Liver (tissue), 9 donors: ENCODE results near the gene ACTN4. TPM values are rescaled to one million over a fixed set of nuclear protein-coding genes. Genes with fewer than 3 reads are reported as not detected.

Experiments
- DNase-seq: peaks from one replicate; pipeline ENCODE4 v3.0.0-alpha.2; 2017; ENCODE audit warnings: low spot score
- H3K27ac ChIP-seq, 2 donors: one replicate each; pipeline ENCODE4 v1.7.0; 2013; ENCODE audit warnings: inconsistent platforms in 2 of 2, low read length in 2 of 2, control low read depth in 1 of 2, low read depth in 1 of 2, mild to moderate bottlenecking in 1 of 2
- H3K27me3 ChIP-seq, 4 donors: one replicate each; pipeline versions ENCODE4 v1.6.1 to v1.7.0; 2013; ENCODE audit warnings: low read length in 3 of 4, inconsistent platforms in 1 of 4, mild to moderate bottlenecking in 1 of 4, moderate library complexity in 1 of 4; ENCODE audit not compliant: control insufficient read depth in 4 of 4, insufficient read depth in 4 of 4
- H3K36me3 ChIP-seq, 4 donors: one replicate each; pipeline versions ENCODE4 v1.6.1 to v1.7.0; 2013; ENCODE audit warnings: low read length in 3 of 4, mild to moderate bottlenecking in 3 of 4, low read depth in 1 of 4, moderate library complexity in 1 of 4; ENCODE audit not compliant: control insufficient read depth in 4 of 4, insufficient read depth in 3 of 4
- H3K4me1 ChIP-seq, 4 donors: one replicate each; pipeline versions ENCODE4 v1.6.1 to v1.7.0; 2013; ENCODE audit warnings: low read length in 3 of 4, mild to moderate bottlenecking in 3 of 4, moderate library complexity in 1 of 4; ENCODE audit not compliant: control insufficient read depth in 4 of 4, insufficient read depth in 4 of 4
- H3K4me3 ChIP-seq, 3 donors: one replicate each; pipeline versions ENCODE4 v1.6.1 to v1.7.0; 2013; ENCODE audit warnings: low read length in 3 of 3, control low read depth in 1 of 3, low read depth in 1 of 3, mild to moderate bottlenecking in 1 of 3
- H3K9ac ChIP-seq, 2 donors: one replicate each; pipeline ENCODE4 v1.7.0; 2013; ENCODE audit warnings: low read length in 2 of 2, mild to moderate bottlenecking in 2 of 2, moderate library complexity in 2 of 2, control low read depth in 1 of 2, low read depth in 1 of 2
- H3K9me3 ChIP-seq, 4 donors: one replicate each; pipeline versions ENCODE4 v1.6.1 to v1.7.0; 2013; ENCODE audit warnings: low read length in 3 of 4; ENCODE audit not compliant: control insufficient read depth in 4 of 4
- ATF3 ChIP-seq: IDR thresholded peaks from 2 replicates; pipeline ENCODE4 v1.6.1; 2016; ENCODE audit warnings: antibody characterized with exemption
- CTCF ChIP-seq: fragments of 150-350 bp; IDR thresholded peaks from 2 replicates; pipeline ENCODE4 v1.5.1; 2017; ENCODE audit warnings: improper control_type of control experiment, low read depth, low read length; ENCODE audit not compliant: missing input control
- EGR1 ChIP-seq, 2 donors: IDR thresholded peaks; 2 replicates each; pipeline ENCODE4 v1.6.1; 2016 to 2018; ENCODE audit warnings: antibody characterized with exemption in 2 of 2, low read depth in 2 of 2
- FOXA1 ChIP-seq: IDR thresholded peaks from 2 replicates; pipeline ENCODE4 v1.6.1; 2016; ENCODE audit warnings: antibody characterized with exemption
- FOXA2 ChIP-seq: IDR thresholded peaks from 2 replicates; pipeline ENCODE4 v1.6.1; 2016; ENCODE audit warnings: antibody characterized with exemption
- GABPA ChIP-seq, 2 donors: IDR thresholded peaks in 1 of 2; conservative IDR thresholded peaks in 1 of 2; 2 replicates each; pipeline ENCODE4 v1.6.1; 2016; ENCODE audit warnings: antibody characterized with exemption in 2 of 2, mild to moderate bottlenecking in 1 of 2, moderate library complexity in 1 of 2
- HNF4A ChIP-seq, 2 donors: conservative IDR thresholded peaks; 2 replicates each; pipeline ENCODE4 v1.6.1; 2016; ENCODE audit warnings: antibody characterized with exemption in 2 of 2, mild to moderate bottlenecking in 2 of 2
- HNF4G ChIP-seq: IDR thresholded peaks from 2 replicates; pipeline ENCODE4 v1.6.1; 2016; ENCODE audit warnings: antibody characterized with exemption
- JUND ChIP-seq, 2 donors: IDR thresholded peaks; 2 replicates each; pipeline ENCODE4 v1.6.1; 2016; ENCODE audit warnings: antibody characterized with exemption in 2 of 2
- MAX ChIP-seq: IDR thresholded peaks from 2 replicates; pipeline ENCODE4 v1.6.1; 2016; ENCODE audit warnings: antibody characterized with exemption
- NR2F2 ChIP-seq: IDR thresholded peaks from 2 replicates; pipeline ENCODE4 v1.6.1; 2016; ENCODE audit warnings: antibody characterized with exemption
- RAD21 ChIP-seq, 2 donors: IDR thresholded peaks; 2 replicates each; pipeline ENCODE4 v1.6.1; 2016; ENCODE audit warnings: antibody characterized with exemption in 2 of 2, mild to moderate bottlenecking in 2 of 2
- REST ChIP-seq: IDR thresholded peaks from 2 replicates; pipeline ENCODE4 v1.6.1; 2016; ENCODE audit warnings: antibody characterized with exemption, mild to moderate bottlenecking
- RXRA ChIP-seq, 2 donors: IDR thresholded peaks; 2 replicates each; pipeline ENCODE4 v1.6.1; 2017 to 2018; ENCODE audit warnings: antibody characterized with exemption in 2 of 2, mild to moderate bottlenecking in 1 of 2
- SP1 ChIP-seq: IDR thresholded peaks from 2 replicates; pipeline ENCODE4 v1.6.1; 2018; ENCODE audit warnings: antibody characterized with exemption, mild to moderate bottlenecking
- TAF1 ChIP-seq: conservative IDR thresholded peaks from 2 replicates; pipeline ENCODE4 v1.6.1; 2016; ENCODE audit warnings: antibody characterized with exemption, mild to moderate bottlenecking
- YY1 ChIP-seq: IDR thresholded peaks from 2 replicates; pipeline ENCODE4 v1.6.1; 2016; ENCODE audit warnings: antibody characterized with exemption, mild to moderate bottlenecking
- ZBTB33 ChIP-seq: IDR thresholded peaks from 2 replicates; pipeline ENCODE4 v1.6.1; 2016; ENCODE audit warnings: antibody characterized with exemption
- WGBS: extraction: QIAGEN DNeasy Blood & Tissue Kit; methylation state at CpG from one replicate; pipeline ENCODE4 v1.1.7; 2013; 5-methylcytosine and 5-hydroxymethylcytosine counted together
- polyA plus RNA-seq, 2 donors: library from polyadenylated mRNA; stranded (reverse) in 1 of 2; unstranded in 1 of 2; fragments of 200-250 nt in 1 of 2; fragments of >200 nt in 1 of 2; fragmentation: Nextera tagmentation in 1 of 2; extraction: Ambion mirVana in 1 of 2; gene quantifications; one replicate each; pipeline versions ENCODE4 v1.2.1 to v1.2.3, GENCODE V29; 2013 to 2015
- total RNA-seq, 2 donors: library from RNA; depleted of rRNA; stranded (reverse); fragments of >200 nt; gene quantifications; one replicate each; pipeline ENCODE4 v1.2.3, GENCODE V29; 2014
- donor health status: healthy.
- donor health status: healthy.
- donor health status: healthy.
- donor health status: healthy.
- donor health status: healthy.

The ACTN4 gene
- total and polyA plus RNA-seq, 4 donors: 35.4 to 164 (median 98.7) TPM

- H3K4me3 ChIP-seq: no peak overlapping the region
- TF ChIP-seq EGR1 (IDR thresholded peaks at IDR 0.05; ENCODE audit: low read depth in 2 of 2) (no peak), JUND (IDR thresholded peaks at IDR 0.05) (peak; percentile 23 to 32), SP1 (no peak), FOXA2 (no peak), TAF1 (no peak), RAD21 (IDR thresholded peaks at IDR 0.05) (no peak), CTCF (no peak), FOXA1 (no peak)
- H3K27me3 ChIP-seq: no peaks in the 10 kb centered on the region
- H3K36me3 ChIP-seq: no peaks in the 10 kb centered on the region
- H3K4me1 ChIP-seq: peaks cover 25 to 55% (median 42%) of the 10 kb centered on the region in 4 donors
- H3K9me3 ChIP-seq: no peaks in the 10 kb centered on the region
- DNase-seq: no peak
- peak overlapping the region; percentile 21 to 32 for H3K9ac ChIP-seq
- 67% methylated on average over 7 of the region's 7 CpGs for WGBS
- H3K27ac ChIP-seq: peak overlapping the region; percentile 88 to 92
Measured at GRCh38 chr19:38684078-38684861, 36.8 kb downstream of the ACTN4 start.

- peak overlapping the region; percentile 88 to 92 for H3K27ac ChIP-seq
- WGBS: 81% methylated on average over 15 of the region's 15 CpGs
- peak overlapping the region in 1 of 2 donors; percentile 84 for H3K9ac ChIP-seq
- no peak for DNase-seq
- no peaks in the 10 kb centered on the region for H3K36me3 ChIP-seq
- no peaks in the 10 kb centered on the region for H3K9me3 ChIP-seq
- no peaks in the 10 kb centered on the region for H3K27me3 ChIP-seq
- peaks cover 25 to 47% (median 36%) of the 10 kb centered on the region in 4 donors for H3K4me1 ChIP-seq
- TF ChIP-seq ZBTB33: no peak
- no peak for TF ChIP-seq HNF4G
- no peak for TF ChIP-seq FOXA1
- TF ChIP-seq CTCF: no peak
- no peak for TF ChIP-seq YY1
- no peak for TF ChIP-seq TAF1
- TF ChIP-seq HNF4A (conservative IDR thresholded peaks at IDR 0.05): no peak
- no peak for TF ChIP-seq RXRA (IDR thresholded peaks at IDR 0.05)
- TF ChIP-seq SP1: no peak
- TF ChIP-seq REST: no peak
- no peak for TF ChIP-seq EGR1 (IDR thresholded peaks at IDR 0.05; ENCODE audit: low read depth in 2 of 2)
- no peak for TF ChIP-seq FOXA2
- TF ChIP-seq RAD21 (IDR thresholded peaks at IDR 0.05): no peak
- no peak for TF ChIP-seq MAX
- no peak for TF ChIP-seq GABPA (IDR thresholded peaks at IDR 0.05 in 1 of 2, conservative IDR thresholded peaks at IDR 0.05 in 1 of 2)
- no peak for TF ChIP-seq ATF3
- no peak for TF ChIP-seq NR2F2
- H3K4me3 ChIP-seq: no peak overlapping the region
Measured at GRCh38 chr19:38684862-38685665, 37.6 kb downstream of the ACTN4 start.
